Mammary epithelial cell (primary cell): ENCODE results near the gene SIN3A.

Experiments used
- EZH2 ChIP-seq: IDR thresholded peaks from 2 replicates; pipeline ENCODE4 v1.6.1; 2012; ENCODE audit warnings: low read length, inconsistent platforms, borderline replicate concordance
- TF ChIP-seq, protein P1 (sequence below), 2 donors: IDR thresholded peaks in 1 of 2; conservative IDR thresholded peaks in 1 of 2; 2 replicates each; pipeline ENCODE4 v1.5.1; 2011 to 2012; ENCODE audit warnings: inconsistent platforms in 2 of 2, low read length in 2 of 2, mild to moderate bottlenecking in 2 of 2, control low read depth in 1 of 2, low read depth in 1 of 2; ENCODE audit not compliant: insufficient read depth in 1 of 2; ENCODE audit errors: extremely low read depth in 1 of 2

DNA sequence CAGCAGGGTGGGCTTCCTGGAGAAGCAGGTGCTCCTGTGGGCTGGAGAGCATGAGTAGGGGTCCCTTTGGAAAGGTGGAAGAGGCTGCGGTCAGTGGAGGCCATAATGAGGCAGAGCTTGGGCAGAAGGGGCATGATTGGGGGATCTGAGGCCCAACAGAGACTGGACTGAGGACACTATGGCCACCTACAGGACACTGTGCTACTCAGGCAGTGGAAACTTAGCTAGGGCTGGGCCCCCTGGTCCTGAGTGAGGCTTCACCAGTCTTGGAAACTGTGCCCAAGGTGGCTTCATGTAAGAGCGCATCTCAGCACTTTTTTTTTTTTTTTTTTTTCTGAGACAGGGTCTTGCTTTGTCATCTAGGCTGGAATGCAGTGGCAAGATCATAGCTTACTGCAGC, 121.9 kb downstream of the SIN3A start:
- TF ChIP-seq, protein P1, sequence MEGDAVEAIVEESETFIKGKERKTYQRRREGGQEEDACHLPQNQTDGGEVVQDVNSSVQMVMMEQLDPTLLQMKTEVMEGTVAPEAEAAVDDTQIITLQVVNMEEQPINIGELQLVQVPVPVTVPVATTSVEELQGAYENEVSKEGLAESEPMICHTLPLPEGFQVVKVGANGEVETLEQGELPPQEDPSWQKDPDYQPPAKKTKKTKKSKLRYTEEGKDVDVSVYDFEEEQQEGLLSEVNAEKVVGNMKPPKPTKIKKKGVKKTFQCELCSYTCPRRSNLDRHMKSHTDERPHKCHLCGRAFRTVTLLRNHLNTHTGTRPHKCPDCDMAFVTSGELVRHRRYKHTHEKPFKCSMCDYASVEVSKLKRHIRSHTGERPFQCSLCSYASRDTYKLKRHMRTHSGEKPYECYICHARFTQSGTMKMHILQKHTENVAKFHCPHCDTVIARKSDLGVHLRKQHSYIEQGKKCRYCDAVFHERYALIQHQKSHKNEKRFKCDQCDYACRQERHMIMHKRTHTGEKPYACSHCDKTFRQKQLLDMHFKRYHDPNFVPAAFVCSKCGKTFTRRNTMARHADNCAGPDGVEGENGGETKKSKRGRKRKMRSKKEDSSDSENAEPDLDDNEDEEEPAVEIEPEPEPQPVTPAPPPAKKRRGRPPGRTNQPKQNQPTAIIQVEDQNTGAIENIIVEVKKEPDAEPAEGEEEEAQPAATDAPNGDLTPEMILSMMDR (conservative IDR thresholded peaks at IDR 0.05 in 1 of 2, IDR thresholded peaks at IDR 0.05 in 1 of 2; ENCODE audit: extremely low read depth in 1 of 2, insufficient read depth in 1 of 2, low read depth in 1 of 2, low read length in 2 of 2), result no peak
- TF ChIP-seq EZH2, result no peak
